ENCODE results near the gene ITPR2.

The ITPR2 gene

DNA sequence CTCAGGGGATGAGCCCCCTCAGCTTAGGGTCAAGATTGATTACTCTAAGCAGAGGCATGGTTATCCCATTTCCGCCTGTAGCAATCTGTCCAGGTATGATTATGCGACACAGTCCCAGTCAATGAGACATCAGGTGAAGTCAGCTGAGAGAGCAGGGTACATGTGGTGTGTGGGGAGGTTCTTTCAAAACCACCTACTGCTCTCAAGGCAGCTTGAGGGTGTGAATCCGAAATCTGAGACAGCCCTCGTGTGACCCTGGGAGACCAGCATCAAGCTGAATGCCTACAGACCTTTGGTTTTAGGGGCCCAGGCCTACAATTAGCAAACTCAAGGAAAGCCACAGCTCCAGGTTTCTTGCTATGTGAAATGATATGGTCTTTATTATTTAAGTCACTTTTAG, 275.7 kb downstream of the ITPR2 start:
- TF ChIP-seq, protein P1, sequence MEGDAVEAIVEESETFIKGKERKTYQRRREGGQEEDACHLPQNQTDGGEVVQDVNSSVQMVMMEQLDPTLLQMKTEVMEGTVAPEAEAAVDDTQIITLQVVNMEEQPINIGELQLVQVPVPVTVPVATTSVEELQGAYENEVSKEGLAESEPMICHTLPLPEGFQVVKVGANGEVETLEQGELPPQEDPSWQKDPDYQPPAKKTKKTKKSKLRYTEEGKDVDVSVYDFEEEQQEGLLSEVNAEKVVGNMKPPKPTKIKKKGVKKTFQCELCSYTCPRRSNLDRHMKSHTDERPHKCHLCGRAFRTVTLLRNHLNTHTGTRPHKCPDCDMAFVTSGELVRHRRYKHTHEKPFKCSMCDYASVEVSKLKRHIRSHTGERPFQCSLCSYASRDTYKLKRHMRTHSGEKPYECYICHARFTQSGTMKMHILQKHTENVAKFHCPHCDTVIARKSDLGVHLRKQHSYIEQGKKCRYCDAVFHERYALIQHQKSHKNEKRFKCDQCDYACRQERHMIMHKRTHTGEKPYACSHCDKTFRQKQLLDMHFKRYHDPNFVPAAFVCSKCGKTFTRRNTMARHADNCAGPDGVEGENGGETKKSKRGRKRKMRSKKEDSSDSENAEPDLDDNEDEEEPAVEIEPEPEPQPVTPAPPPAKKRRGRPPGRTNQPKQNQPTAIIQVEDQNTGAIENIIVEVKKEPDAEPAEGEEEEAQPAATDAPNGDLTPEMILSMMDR (conservative IDR thresholded peaks at IDR 0.05; ENCODE audit: control insufficient read depth, insufficient read depth, low read depth, low read length): no peak
- no peak overlapping the region for H3K4me3 ChIP-seq (ENCODE audit: control insufficient read depth, low read depth, low read length)
- DNase-seq (ENCODE audit: low read depth): no peak

DNA sequence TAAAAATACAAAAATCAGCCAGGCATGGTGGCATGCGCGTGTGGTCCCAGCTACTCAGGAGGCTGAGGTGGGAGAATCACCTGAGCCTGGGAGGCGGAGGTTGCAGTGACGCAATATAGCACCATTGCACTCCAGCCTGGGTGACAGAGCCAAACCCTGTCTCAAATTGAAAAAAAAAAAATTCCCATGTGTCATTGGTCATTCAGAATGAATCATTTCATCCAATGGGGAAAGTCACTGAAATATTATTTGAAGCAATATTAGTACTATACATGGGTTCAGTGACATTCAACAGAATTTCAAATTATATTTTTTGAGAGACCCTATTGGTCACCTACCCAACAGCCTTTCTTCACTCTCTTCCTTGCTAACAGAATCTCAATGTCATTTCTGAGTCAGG, 276.1 kb downstream of the ITPR2 start:
- H3K4me3 ChIP-seq (ENCODE audit: control insufficient read depth, low read depth, low read length): no peak overlapping the region
- no peak for DNase-seq (ENCODE audit: low read depth)
- TF ChIP-seq, protein P1 (conservative IDR thresholded peaks at IDR 0.05; ENCODE audit: control insufficient read depth, insufficient read depth, low read depth, low read length): no peak

DNA sequence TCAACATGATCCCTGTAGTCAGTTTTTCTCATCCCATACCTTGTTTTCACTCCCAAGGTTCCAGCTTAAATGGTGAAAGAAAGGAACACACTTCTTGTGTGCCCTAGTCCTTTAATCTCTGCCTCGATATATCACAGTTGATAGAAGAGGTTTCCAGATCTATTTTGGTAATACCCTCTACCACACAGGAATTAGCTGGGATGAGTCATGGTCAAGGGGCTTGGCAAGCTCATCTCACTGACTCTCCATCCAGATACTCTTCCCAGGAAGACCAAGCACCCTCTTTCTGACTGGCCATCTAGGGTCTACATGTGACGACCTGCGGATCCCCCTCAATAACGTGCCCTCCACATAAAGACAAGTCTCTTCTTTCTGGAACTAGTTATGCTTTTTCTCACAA, 277.9 kb downstream of the ITPR2 start:
- TF ChIP-seq, protein P1 (conservative IDR thresholded peaks at IDR 0.05; ENCODE audit: control insufficient read depth, insufficient read depth, low read depth, low read length): no peak
- no peak overlapping the region for H3K4me3 ChIP-seq (ENCODE audit: control insufficient read depth, low read depth, low read length)
- peak; percentile 43 for DNase-seq (ENCODE audit: low read depth)

DNA sequence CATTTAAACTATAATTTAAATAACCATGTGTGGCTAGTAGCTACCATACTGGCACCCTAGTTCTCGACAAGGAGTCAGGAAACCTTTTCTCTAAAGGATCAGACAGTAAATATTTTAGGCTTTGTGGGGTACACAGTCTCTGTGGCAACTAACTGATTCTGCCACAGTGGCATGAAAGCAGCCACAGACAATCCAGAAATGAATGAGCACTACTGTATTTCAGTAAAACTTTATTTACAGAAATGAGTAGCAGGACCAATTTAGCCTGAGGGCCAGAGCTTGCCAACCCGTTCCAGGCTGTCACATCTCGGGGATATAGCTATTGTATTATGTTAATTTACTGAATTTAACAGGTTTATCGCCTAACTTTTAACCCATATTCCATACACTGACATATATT, 278.7 kb downstream of the ITPR2 start:
- no peak for DNase-seq (ENCODE audit: low read depth)
- no peak overlapping the region for H3K4me3 ChIP-seq (ENCODE audit: control insufficient read depth, low read depth, low read length)
- TF ChIP-seq, protein P1 (conservative IDR thresholded peaks at IDR 0.05; ENCODE audit: control insufficient read depth, insufficient read depth, low read depth, low read length): no peak

DNA sequence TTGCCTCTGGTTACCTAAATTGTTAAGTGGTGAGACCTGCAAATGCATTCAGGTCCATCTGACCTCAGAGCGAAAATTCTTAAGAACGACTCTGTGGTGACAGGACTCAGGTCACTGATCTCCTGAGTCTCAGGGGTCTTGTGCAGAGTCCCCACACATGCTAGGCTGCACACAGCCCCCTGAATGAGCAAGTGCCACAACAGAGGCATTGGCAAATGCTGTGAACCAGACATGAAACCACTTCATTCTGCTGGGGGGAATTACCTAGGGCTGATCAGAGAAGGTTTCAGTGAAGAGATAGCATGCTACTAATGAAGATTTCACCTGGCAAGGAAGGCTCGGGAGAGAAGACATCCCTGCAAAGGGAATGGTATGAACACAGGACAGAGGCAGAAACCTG, 281.6 kb downstream of the ITPR2 start:
- H3K4me3 ChIP-seq (ENCODE audit: control insufficient read depth, low read depth, low read length): no peak overlapping the region
- DNase-seq (ENCODE audit: low read depth): no peak
- TF ChIP-seq, protein P1 (conservative IDR thresholded peaks at IDR 0.05; ENCODE audit: control insufficient read depth, insufficient read depth, low read depth, low read length): no peak

DNA sequence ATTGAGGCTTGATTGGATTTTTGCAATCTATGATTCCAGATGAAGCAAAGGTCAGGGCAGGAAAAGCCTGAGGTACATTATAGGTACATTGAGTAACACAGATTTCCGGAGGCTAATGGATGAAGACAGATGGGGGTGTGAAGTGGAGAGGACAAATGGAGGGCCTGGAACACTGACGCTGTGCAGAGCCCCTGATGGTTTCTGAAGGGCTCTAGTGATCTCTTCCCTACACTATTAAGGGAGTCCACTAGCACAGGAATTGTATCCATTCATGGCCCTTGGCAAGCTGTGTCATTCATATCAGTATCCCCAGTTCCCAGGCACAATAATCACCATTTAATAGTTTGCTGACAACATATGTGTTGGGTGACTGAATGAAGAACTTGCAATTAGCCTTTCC, 284.8 kb downstream of the ITPR2 start:
- no peak overlapping the region for H3K4me3 ChIP-seq (ENCODE audit: control insufficient read depth, low read depth, low read length)
- TF ChIP-seq, protein P1 (conservative IDR thresholded peaks at IDR 0.05; ENCODE audit: control insufficient read depth, insufficient read depth, low read depth, low read length): no peak
- DNase-seq (ENCODE audit: low read depth): no peak

Data from fibroblast of mammary gland (primary cell).